ENCODE results near the gene DNAH9.
A peak's percentile ranks its signal among the peaks of the same experiment; 100 is the strongest.

The DNAH9 gene

DNA sequence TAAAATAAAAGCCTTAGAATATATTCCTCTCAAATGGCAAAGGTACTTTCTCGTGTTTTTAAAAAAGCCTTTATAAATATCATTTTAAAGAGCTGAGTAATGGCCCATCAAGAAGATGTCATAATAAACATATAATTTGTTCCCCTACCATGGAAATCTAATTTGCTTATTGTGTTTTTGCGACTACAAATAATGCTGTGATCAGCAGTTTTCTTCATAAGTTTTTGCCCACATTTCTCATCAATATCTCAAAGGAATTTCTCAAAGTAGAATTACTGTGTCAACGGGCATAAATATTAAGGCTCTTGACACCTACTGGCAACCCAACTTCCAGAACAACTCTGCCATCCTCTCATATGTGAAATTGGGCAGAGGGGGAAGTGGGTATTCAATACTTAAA lies 381.5 kb downstream of the DNAH9 start:
- Histone ChIP-seq H3K4me1 (ENCODE audit: insufficient read depth, low read length) (no peaks in the 10 kb centered on the region), H3K4me3 (ENCODE audit: low read length) (no peak overlapping the region), H3K27me3 (ENCODE audit: insufficient read depth, low read length) (no peaks in the 10 kb centered on the region), H2AFZ (ENCODE audit: low read depth, low read length) (no peak overlapping the region), H3K9me3 (ENCODE audit: low read length) (no peaks in the 10 kb centered on the region), H3K36me3 (ENCODE audit: insufficient read depth, low read length) (peaks cover 45% of the 10 kb centered on the region)

DNA sequence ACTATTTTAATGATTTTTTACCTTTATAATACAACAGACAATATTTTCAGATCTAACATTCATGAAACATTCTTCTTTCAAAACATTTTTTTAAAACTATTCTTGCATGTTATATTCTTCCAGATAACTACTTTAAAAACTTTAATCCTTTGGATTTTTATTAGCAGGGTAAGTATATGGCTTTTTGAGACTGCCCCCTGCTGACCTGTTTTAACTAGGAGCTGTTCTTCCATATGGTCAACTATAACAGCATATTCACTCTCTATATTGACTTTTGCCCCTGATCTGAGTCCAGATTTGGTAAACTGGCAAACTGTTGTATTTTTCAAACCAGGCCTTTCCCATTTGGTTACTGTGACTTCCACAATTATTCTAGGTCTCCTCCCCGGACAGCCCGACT lies 382.5 kb downstream of the DNAH9 start:
- peaks cover 45% of the 10 kb centered on the region for H3K36me3 ChIP-seq (ENCODE audit: insufficient read depth, low read length)
- H3K9me3 ChIP-seq (ENCODE audit: low read length), result no peaks in the 10 kb centered on the region
- no peak overlapping the region for H3K4me3 ChIP-seq (ENCODE audit: low read length)
- H3K27me3 ChIP-seq (ENCODE audit: insufficient read depth, low read length), result no peaks in the 10 kb centered on the region
- no peaks in the 10 kb centered on the region for H3K4me1 ChIP-seq (ENCODE audit: insufficient read depth, low read length)
- no peak overlapping the region for H2AFZ ChIP-seq (ENCODE audit: low read depth, low read length)

DNA sequence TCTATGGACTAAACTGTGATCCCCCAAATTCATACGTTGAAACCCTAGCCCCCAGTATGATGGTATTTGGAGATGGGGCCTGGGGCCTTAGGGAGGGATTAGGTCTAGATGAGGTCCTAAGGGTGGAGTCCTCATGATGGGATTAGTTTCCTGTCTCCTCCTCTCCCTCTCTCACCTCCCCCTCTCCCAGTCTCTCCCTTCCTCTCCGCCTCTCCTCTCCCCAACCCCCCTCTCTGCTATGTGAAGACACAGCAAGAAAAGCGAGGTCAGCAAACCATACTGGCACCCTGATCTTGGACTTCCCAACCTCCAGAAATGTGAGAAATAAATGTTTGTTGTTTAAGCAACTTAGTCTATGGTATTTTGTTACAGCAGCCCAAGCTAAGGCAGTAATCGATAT lies 383.6 kb downstream of the DNAH9 start:
- Histone ChIP-seq H2AFZ (ENCODE audit: low read depth, low read length) (no peak overlapping the region), H3K36me3 (ENCODE audit: insufficient read depth, low read length) (peaks cover 45% of the 10 kb centered on the region), H3K4me3 (ENCODE audit: low read length) (no peak overlapping the region), H3K27me3 (ENCODE audit: insufficient read depth, low read length) (no peaks in the 10 kb centered on the region), H3K9me3 (ENCODE audit: low read length) (no peaks in the 10 kb centered on the region), H3K4me1 (ENCODE audit: insufficient read depth, low read length) (no peaks in the 10 kb centered on the region)

DNA sequence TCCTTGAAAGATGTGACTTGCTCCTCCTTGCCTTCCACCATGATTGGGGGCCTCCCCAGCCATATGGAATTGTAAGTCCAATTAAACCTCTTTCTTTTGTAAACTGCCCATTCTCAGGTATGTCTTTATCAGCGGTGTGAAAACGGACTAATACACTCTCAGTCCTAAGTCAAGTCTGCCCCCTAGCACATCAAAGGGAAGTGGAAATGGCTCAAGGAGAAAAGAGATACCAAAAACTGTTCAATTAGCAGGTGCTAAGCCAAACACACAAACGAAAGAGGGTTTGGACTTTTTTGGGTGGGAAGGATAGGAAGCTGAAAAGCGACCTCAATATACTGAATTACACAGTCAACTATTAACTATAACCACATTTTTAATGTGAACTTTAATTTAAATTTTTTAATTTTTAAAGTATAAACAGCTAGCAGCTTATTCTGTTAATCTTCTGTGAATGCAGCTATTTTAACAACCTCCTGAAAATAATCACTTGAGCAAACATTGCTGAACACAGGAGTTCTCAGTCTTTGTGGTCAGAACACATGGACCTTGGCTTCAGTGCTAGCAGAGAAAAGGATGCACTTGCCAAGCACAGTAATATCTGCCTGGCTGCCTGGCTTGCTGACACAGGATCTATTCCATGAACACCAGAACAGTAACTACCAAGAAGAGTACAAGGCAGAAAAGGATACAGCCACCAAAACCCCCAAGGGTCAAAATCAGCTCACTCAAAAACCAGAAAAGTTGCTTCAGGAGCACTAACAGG lies 388.1 kb downstream of the DNAH9 start:
- Histone ChIP-seq H3K36me3 (ENCODE audit: insufficient read depth, low read length) (peaks cover 39% of the 10 kb centered on the region), H3K4me1 (ENCODE audit: insufficient read depth, low read length) (no peaks in the 10 kb centered on the region), H3K9me3 (ENCODE audit: low read length) (peaks cover 3% of the 10 kb centered on the region), H3K27me3 (ENCODE audit: insufficient read depth, low read length) (no peaks in the 10 kb centered on the region), H3K4me3 (ENCODE audit: low read length) (no peak overlapping the region), H2AFZ (ENCODE audit: low read depth, low read length) (no peak overlapping the region)

DNA sequence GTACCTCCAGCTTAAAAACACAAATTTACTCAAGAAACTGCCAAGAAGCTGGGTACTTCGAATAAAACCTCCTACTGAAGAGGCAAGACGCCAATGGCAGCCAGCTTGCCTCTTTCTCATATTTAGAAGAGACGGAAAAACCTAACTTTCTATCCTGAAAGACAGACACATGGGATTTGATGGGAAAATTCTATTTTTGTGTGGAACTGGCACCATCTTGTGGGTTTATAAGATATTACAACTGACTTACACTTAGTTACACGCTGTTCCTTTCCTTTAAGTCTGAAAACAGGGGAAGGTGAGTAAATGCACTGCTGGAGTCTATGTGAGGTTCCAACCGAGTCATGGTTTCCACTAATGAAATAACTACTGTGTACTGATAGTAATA lies 388.7 kb downstream of the DNAH9 start:
- no peak overlapping the region for H2AFZ ChIP-seq (ENCODE audit: low read depth, low read length)
- no peaks in the 10 kb centered on the region for H3K27me3 ChIP-seq (ENCODE audit: insufficient read depth, low read length)
- no peaks in the 10 kb centered on the region for H3K4me1 ChIP-seq (ENCODE audit: insufficient read depth, low read length)
- peaks cover 40% of the 10 kb centered on the region for H3K36me3 ChIP-seq (ENCODE audit: insufficient read depth, low read length)
- no peak overlapping the region for H3K4me3 ChIP-seq (ENCODE audit: low read length)
- H3K9me3 ChIP-seq (ENCODE audit: low read length), result peaks cover 3% of the 10 kb centered on the region

DNA sequence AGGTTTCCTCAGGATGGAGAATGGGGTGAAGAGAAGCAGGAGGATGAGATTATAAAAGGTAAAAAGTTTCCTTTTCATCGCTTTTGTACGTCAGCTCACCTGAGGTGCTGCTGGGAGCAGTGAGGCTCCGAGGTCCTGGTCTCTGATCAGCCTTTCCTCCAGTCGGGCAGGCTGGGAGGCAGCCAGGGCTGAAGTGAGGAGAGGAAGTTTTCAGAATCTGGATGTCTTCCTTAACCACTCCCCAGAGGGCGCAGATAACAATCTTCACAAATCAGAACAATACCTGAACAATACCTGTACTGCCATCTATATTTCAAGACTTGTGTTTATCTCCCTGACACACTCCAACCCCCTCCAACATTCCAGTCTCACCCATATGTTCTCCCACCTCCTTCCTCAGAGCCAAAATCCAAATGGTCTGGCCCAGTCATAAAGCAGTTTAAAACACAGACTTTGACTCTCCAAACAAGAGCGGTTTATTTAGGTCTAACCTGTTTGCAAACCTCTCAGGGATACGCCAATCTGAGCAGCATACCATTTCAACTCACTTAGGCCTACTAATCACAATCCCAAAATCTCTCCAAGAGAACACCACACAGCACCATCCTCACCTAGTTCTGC lies 392.2 kb downstream of the DNAH9 start:
- H3K9me3 ChIP-seq (ENCODE audit: low read length), result peaks cover 7% of the 10 kb centered on the region
- no peak overlapping the region for H3K4me3 ChIP-seq (ENCODE audit: low read length)
- H3K36me3 ChIP-seq (ENCODE audit: insufficient read depth, low read length), result peaks cover 33% of the 10 kb centered on the region
- H2AFZ ChIP-seq (ENCODE audit: low read depth, low read length), result no peak overlapping the region
- H3K4me1 ChIP-seq (ENCODE audit: insufficient read depth, low read length), result no peaks in the 10 kb centered on the region
- no peaks in the 10 kb centered on the region for H3K27me3 ChIP-seq (ENCODE audit: insufficient read depth, low read length)

DNA sequence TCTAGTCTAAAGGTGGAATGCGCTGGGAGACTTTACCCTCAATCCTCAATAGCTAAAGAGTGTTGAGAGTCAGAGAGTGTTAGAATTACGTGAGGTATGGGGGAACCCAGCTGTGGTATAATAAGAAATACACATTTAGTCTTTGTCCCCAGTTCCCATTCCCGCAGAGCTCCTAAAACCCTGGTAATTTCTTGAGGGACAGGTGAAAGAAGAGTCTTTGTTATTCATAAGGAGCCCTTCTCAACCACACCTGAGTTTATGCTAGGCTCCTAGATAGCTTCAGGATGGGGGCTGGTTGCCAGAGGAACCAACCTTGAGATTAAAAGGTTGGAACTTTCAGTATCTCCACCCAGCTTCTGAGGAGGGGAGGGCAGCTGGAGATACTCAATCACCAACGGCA lies 393.2 kb downstream of the DNAH9 start:
- H2AFZ ChIP-seq (ENCODE audit: low read depth, low read length), result no peak overlapping the region
- no peaks in the 10 kb centered on the region for H3K27me3 ChIP-seq (ENCODE audit: insufficient read depth, low read length)
- H3K4me3 ChIP-seq (ENCODE audit: low read length), result no peak overlapping the region
- peaks cover 33% of the 10 kb centered on the region for H3K36me3 ChIP-seq (ENCODE audit: insufficient read depth, low read length)
- no peaks in the 10 kb centered on the region for H3K4me1 ChIP-seq (ENCODE audit: insufficient read depth, low read length)
- H3K9me3 ChIP-seq (ENCODE audit: low read length), result peaks cover 7% of the 10 kb centered on the region

DNA sequence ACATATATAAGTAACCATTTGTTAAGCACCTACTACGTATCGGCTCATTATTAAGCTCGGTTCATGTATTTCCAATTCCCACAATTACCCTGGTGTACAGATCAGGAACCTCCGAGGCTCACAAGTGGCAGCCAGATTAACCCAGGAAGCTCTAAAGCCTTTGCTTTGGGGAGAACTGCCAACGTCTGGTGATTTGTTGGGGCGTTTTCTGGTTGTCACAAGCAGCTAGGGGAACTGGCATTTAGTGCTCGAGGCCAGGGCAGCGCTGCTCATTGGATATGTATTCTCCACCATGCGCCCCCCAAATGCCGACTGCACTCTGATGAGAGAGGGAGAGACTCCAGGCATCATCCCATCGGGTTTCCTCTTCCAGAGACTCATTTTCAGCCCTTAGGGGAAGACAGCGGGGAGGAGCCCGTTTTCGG lies 398.5 kb downstream of the DNAH9 start:
- Histone ChIP-seq H2AFZ (ENCODE audit: low read depth, low read length) (peak overlapping the region; percentile 74), H3K4me1 (ENCODE audit: insufficient read depth, low read length) (peaks cover 3% of the 10 kb centered on the region), H3K36me3 (ENCODE audit: insufficient read depth, low read length) (peaks cover 12% of the 10 kb centered on the region), H3K27me3 (ENCODE audit: insufficient read depth, low read length) (no peaks in the 10 kb centered on the region), H3K4me3 (ENCODE audit: low read length) (peak overlapping the region; percentile 64), H3K9me3 (ENCODE audit: low read length) (peaks cover 3% of the 10 kb centered on the region)

DNA sequence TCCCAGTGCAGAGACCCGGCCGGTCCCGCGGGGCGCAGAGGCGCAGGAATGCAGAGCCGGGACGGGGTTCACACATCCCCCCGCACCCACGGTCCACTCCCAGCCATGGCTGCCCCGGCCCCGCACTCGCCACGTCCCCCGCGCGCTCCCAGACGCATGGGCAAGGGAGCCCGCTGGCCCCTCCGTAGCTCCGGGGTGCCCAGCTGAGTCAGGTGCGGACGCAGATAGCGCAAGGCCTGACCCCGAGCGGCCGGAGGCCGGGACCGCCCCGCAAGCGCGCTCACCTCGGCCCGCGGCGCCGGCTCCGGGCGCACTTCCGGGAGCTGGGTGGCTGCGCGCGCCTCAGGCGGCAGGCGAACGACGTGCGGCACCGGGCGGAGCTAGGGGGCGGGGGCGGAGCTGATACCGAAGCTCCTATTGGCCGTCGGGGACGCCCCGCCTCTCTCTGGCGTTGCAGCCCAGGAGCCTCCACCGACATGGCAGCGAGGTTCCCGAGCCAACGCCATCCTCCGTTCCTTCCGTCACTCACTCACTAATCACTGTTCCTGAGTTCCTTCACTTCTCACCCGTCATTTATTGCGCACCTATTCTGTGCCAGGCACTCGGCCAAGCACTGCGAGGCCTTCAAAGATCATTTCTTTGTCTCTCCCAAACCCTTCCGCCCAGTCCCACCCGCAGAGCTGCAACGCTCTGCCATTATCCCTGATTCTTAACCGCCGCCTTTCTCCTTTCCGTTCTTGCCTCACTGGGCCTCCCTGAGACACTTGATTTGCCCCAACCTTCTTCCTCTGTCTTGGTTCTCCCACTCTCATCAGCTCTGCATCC lies 399.1 kb downstream of the DNAH9 start, which contains the start of gene ZNF18:
ZNF18 (minus strand) TSS at position 329 of the 825 bp plus-strand sequence. CDS start 4,646 bp downstream, outside the sequence.
- peak within 1 kb of the TSS; percentile 74 for H2AFZ ChIP-seq (ENCODE audit: low read depth, low read length)
- H3K27me3 ChIP-seq (ENCODE audit: insufficient read depth, low read length), result no peaks in the 10 kb centered on the region
- peaks cover 3% of the 10 kb centered on the region for H3K4me1 ChIP-seq (ENCODE audit: insufficient read depth, low read length)
- H3K36me3 ChIP-seq (ENCODE audit: insufficient read depth, low read length), result peaks cover 6% of the 10 kb centered on the region
- peaks cover 2% of the 10 kb centered on the region for H3K9me3 ChIP-seq (ENCODE audit: low read length)
- H3K4me3 ChIP-seq (ENCODE audit: low read length), result peak within 1 kb of the TSS; percentile 64

DNA sequence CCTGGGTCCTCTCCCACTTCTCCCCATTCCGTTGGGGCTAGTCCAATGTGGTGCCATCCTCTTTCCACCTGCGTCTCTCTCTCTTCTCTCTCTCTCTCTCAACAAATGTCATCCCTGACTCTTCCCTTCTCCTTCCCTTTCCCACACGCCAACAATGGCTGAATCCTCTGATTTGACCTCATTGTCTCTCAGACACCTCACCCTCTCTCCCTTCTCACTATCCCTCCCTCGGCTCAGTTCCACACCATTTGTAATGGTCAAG lies 399.6 kb downstream of the DNAH9 start:
- Histone ChIP-seq H3K27me3 (ENCODE audit: insufficient read depth, low read length) (no peaks in the 10 kb centered on the region), H3K4me3 (ENCODE audit: low read length) (peak overlapping the region; percentile 64), H2AFZ (ENCODE audit: low read depth, low read length) (peak overlapping the region; percentile 74), H3K9me3 (ENCODE audit: low read length) (no peaks in the 10 kb centered on the region), H3K36me3 (ENCODE audit: insufficient read depth, low read length) (peaks cover under 1% of the 10 kb centered on the region), H3K4me1 (ENCODE audit: insufficient read depth, low read length) (peaks cover 3% of the 10 kb centered on the region)

DNA sequence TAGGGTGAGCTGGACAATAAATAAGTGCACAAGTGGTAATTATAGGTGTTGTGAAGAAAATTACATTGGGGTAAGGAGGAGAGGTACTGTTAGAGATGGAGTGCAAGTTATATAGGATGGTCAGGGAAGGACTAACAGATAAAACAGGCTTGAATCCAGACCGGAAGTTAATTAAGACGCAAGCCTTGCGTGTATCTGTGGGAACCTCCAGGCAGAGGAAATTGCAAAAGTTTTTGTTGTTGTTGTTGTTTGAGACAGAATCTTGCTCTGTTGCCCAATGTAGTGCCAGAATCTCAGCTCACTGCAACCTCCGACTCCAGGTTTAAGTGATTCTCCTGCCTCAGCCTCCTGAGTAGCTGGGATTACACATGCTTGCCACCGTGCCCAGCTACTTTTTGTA lies 401.4 kb downstream of the DNAH9 start:
- H3K27me3 ChIP-seq (ENCODE audit: insufficient read depth, low read length), result no peaks in the 10 kb centered on the region
- H3K4me1 ChIP-seq (ENCODE audit: insufficient read depth, low read length), result peaks cover 3% of the 10 kb centered on the region
- no peaks in the 10 kb centered on the region for H3K36me3 ChIP-seq (ENCODE audit: insufficient read depth, low read length)
- no peaks in the 10 kb centered on the region for H3K9me3 ChIP-seq (ENCODE audit: low read length)
- no peak overlapping the region for H3K4me3 ChIP-seq (ENCODE audit: low read length)
- no peak overlapping the region for H2AFZ ChIP-seq (ENCODE audit: low read depth, low read length)

DNA sequence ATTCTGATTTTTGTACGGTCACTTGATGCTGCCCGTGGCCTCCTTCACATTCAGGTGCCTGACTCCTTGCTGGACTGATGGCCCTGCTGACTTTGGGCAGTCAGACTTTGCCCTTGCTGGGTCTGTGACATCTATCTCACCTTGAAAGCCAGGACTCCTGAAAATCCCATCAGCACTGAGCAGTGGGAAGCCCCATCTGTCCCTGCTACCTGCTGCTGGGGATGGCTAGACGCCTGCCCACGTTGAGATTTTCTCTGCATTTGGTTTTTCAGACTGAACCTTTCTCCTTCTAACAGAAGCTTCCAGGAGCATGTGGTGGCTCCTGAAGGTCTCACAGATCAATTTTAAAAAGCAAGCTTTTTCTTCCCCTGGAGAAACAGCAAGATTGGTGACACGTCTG lies 409.2 kb downstream of the DNAH9 start:
- Histone ChIP-seq H2AFZ (ENCODE audit: low read depth, low read length) (no peak overlapping the region), H3K27me3 (ENCODE audit: insufficient read depth, low read length) (no peaks in the 10 kb centered on the region), H3K4me1 (ENCODE audit: insufficient read depth, low read length) (peaks cover 2% of the 10 kb centered on the region), H3K4me3 (ENCODE audit: low read length) (no peak overlapping the region), H3K9me3 (ENCODE audit: low read length) (no peaks in the 10 kb centered on the region), H3K36me3 (ENCODE audit: insufficient read depth, low read length) (no peaks in the 10 kb centered on the region)
